ENCODE measurements around the gene FER1L5.

The FER1L5 gene

GRCh38 chr2:96751800-96752199 lies 109.2 kb downstream of the FER1L5 start:
- ChIA-PET POLR2A (no interaction called here), CTCF (interaction anchor here (1.5 kb wide), 1 partner anchor 10 kb away, joined by 8 read pairs; the partner anchor contains the start of gene CNNM4)
- DNase-seq (ENCODE audit: extremely low spot score): no peak
- no peak for TF ChIP-seq CTCF (IDR thresholded peaks at IDR 0.05; ENCODE audit: control extremely low read depth, extremely low read depth, low read depth, missing control alignments)

- CTCF ChIA-PET: interaction anchor here (0.8 kb wide), 1 partner anchor 11 kb away, joined by 3 read pairs; no protein-coding TSS in a partner anchor
- DNase-seq (ENCODE audit: extremely low spot score): no peak
- no peak for TF ChIP-seq CTCF (IDR thresholded peaks at IDR 0.05; ENCODE audit: control extremely low read depth, extremely low read depth, low read depth, missing control alignments)
- POLR2A ChIA-PET: interaction anchor here (0.6 kb wide), 1 partner anchor 25 kb away, joined by 3 read pairs; no protein-coding TSS in a partner anchor
These were observed 111.2 kb downstream of the FER1L5 start for GRCh38 chr2:96753661-96754282.

- no peak for TF ChIP-seq CTCF (IDR thresholded peaks at IDR 0.05; ENCODE audit: control extremely low read depth, extremely low read depth, low read depth, missing control alignments)
- POLR2A ChIA-PET: no interaction called here
- CTCF ChIA-PET: no interaction called here
- DNase-seq (ENCODE audit: extremely low spot score): no peak
These were observed 111.8 kb downstream of the FER1L5 start for GRCh38 chr2:96754317-96754716.

Data from GM10248 (cell line).